Stimulated activated CD8-positive, alpha-beta memory T cell treated with anti-CD3 and anti-CD28 coated beads, Interleukin-12 subunit alpha, Interleukin-12 subunit beta, amount 100 ng/mL, for 4 hours (primary cell): ENCODE results near the gene NPIPB6.
"Not testable (repeated sequence)": the region's sequence is repeated elsewhere in the genome, so short reads cannot be mapped to it uniquely, and the experiment has no call there.

Source experiments
- DNase-seq: peaks from one replicate; pipeline ENCODE4 v3.0.0-alpha.2; 2020; ENCODE audit warnings: low read depth

Gene NPIPB6

GRCh38 chr16:28363408-28363807, at the start of gene NPIPB6:
Gene NPIPB6, minus strand, starts transcription at chr16:28363508. Its CDS starts 686 bp downstream, at chr16:28362822.
- not testable (repeated sequence) for DNase-seq

GRCh38 chr16:28403220-28404072, 40.1 kb upstream of the NPIPB6 start, which contains the start of gene EIF3CL:
Gene EIF3CL, minus strand, starts transcription at chr16:28403841. Its CDS starts 223 bp downstream, at chr16:28403618.
- not testable (repeated sequence) for DNase-seq

- DNase-seq = not testable (repeated sequence)
Observed at GRCh38 chr16:28392054-28392453, 28.7 kb upstream of the NPIPB6 start.

- DNase-seq = not testable (repeated sequence)
Observed at GRCh38 chr16:28382177-28382867, 19.0 kb upstream of the NPIPB6 start.

- not testable (repeated sequence) for DNase-seq
Observed at GRCh38 chr16:28377822-28378221, 14.5 kb upstream of the NPIPB6 start.

- DNase-seq = not testable (repeated sequence)
Observed at GRCh38 chr16:28377108-28377625, 13.9 kb upstream of the NPIPB6 start.

- not testable (repeated sequence) for DNase-seq
Observed at GRCh38 chr16:28375115-28375514, 11.8 kb upstream of the NPIPB6 start.

GRCh38 chr16:28374281-28374680, 11.0 kb upstream of the NPIPB6 start:
- not testable (repeated sequence) for DNase-seq

GRCh38 chr16:28367926-28368325, 4.6 kb upstream of the NPIPB6 start:
- DNase-seq = not testable (repeated sequence)

- not testable (repeated sequence) for DNase-seq
Observed at GRCh38 chr16:28364268-28365173, 1.2 kb upstream of the NPIPB6 start.

- not testable (repeated sequence) for DNase-seq
Observed at GRCh38 chr16:28362600-28362999, 708 bp downstream of the NPIPB6 start.

GRCh38 chr16:28338230-28338629, 25.1 kb downstream of the NPIPB6 start:
- not testable (repeated sequence) for DNase-seq

- not testable (repeated sequence) for DNase-seq
Observed at GRCh38 chr16:28336940-28337710, 26.2 kb downstream of the NPIPB6 start.

GRCh38 chr16:28335678-28336077, 27.6 kb downstream of the NPIPB6 start:
- not testable (repeated sequence) for DNase-seq

GRCh38 chr16:28332632-28333031, 30.7 kb downstream of the NPIPB6 start:
- not testable (repeated sequence) for DNase-seq

GRCh38 chr16:28330981-28331380, 32.3 kb downstream of the NPIPB6 start:
- DNase-seq = not testable (repeated sequence)

- DNase-seq = not testable (repeated sequence)
Observed at GRCh38 chr16:28330232-28330631, 33.1 kb downstream of the NPIPB6 start.

GRCh38 chr16:28326881-28327610, 36.3 kb downstream of the NPIPB6 start:
- DNase-seq = peak; percentile 48

- DNase-seq = no peak
Observed at GRCh38 chr16:28324887-28325279, 38.4 kb downstream of the NPIPB6 start.
